22Rv1 (cell line): ENCODE data around the gene HCK.

ENCODE experiments used
- H3K27ac ChIP-seq: fragments of 450-650 bp; 2 replicates; pipeline ENCODE4 v1.5.1; 2017
- CTCF ChIP-seq: fragments of 450-650 bp; IDR thresholded peaks from 2 replicates; pipeline ENCODE4 v1.5.1; 2017; ENCODE audit warnings: mild to moderate bottlenecking
- ZFX ChIP-seq: fragments of 450-650 bp; IDR thresholded peaks from 2 replicates; pipeline ENCODE4 v1.6.1; 2017; ENCODE audit warnings: antibody characterized with exemption, borderline replicate concordance

The HCK gene

GRCh38 chr20:32009564-32009963 lies 42.5 kb upstream of the HCK start:
- no peak overlapping the region for H3K27ac ChIP-seq
- TF ChIP-seq ZFX (no peak), CTCF (no peak)

GRCh38 chr20:32010101-32010500 lies 41.9 kb upstream of the HCK start, which contains the start of gene CCM2L:
Gene CCM2L, plus strand, starts transcription at chr20:32010438. Its CDS starts 17 bp downstream, at chr20:32010455.
- no peak within 1 kb of the TSS for H3K27ac ChIP-seq
- no peak for TF ChIP-seq ZFX
- TF ChIP-seq CTCF = no peak

- no peak overlapping the region for H3K27ac ChIP-seq
- TF ChIP-seq ZFX (no peak), CTCF (no peak)
Measured at GRCh38 chr20:32010666-32011065, 41.4 kb upstream of the HCK start.

- H3K27ac ChIP-seq = no peak overlapping the region
Measured at GRCh38 chr20:32012159-32012688, 39.8 kb upstream of the HCK start.

GRCh38 chr20:32013326-32013725 lies 38.7 kb upstream of the HCK start:
- TF ChIP-seq CTCF = no peak
- TF ChIP-seq ZFX = no peak

More at GRCh38 chr20:32012159-32012688, 39.8 kb upstream of the HCK start:
- TF ChIP-seq CTCF (no peak), ZFX (no peak)

GRCh38 chr20:32017711-32018251 lies 34.3 kb upstream of the HCK start:
- TF ChIP-seq CTCF (peak; percentile 62), ZFX (no peak)
- peak overlapping the region; percentile 78 for H3K27ac ChIP-seq

More at GRCh38 chr20:32013326-32013725, 38.7 kb upstream of the HCK start:
- H3K27ac ChIP-seq = no peak overlapping the region
